Osteocyte (in vitro differentiated cells): ENCODE results near the gene SLC35B1. TPM values are rescaled to one million over a fixed set of nuclear protein-coding genes. Genes with fewer than 3 reads are reported as not detected.

Source experiments
- DNase-seq: peaks from one replicate; pipeline ENCODE4 v3.0.0; 2021; ENCODE audit warnings: mixed read lengths; ENCODE audit not compliant: unreplicated experiment; ENCODE audit errors: extremely low spot score
- H3K27ac Mint-ChIP-seq: one replicate; pipeline ENCODE4 v1.8.0; 2021; ENCODE audit warnings: mild to moderate bottlenecking, mixed read lengths; ENCODE audit not compliant: unreplicated experiment
- H3K27me3 Mint-ChIP-seq: one replicate; pipeline ENCODE4 v1.8.0; 2021; ENCODE audit warnings: mixed read lengths; ENCODE audit not compliant: unreplicated experiment
- H3K36me3 Mint-ChIP-seq: one replicate; pipeline ENCODE4 v1.8.0; 2021; ENCODE audit warnings: mixed read lengths; ENCODE audit not compliant: unreplicated experiment
- H3K4me1 Mint-ChIP-seq: one replicate; pipeline ENCODE4 v1.8.0; 2021; ENCODE audit warnings: mixed read lengths; ENCODE audit not compliant: unreplicated experiment
- H3K4me3 Mint-ChIP-seq: one replicate; pipeline ENCODE4 v1.8.0; 2021; ENCODE audit warnings: mild to moderate bottlenecking, moderate library complexity, mixed read lengths; ENCODE audit not compliant: unreplicated experiment
- H3K9me3 Mint-ChIP-seq: one replicate; pipeline ENCODE4 v1.8.0; 2021; ENCODE audit warnings: mixed read lengths; ENCODE audit not compliant: unreplicated experiment
- CTCF ChIP-seq: fragments of 200-600 bp; sonication (generic); IDR thresholded peaks from 2 replicates; pipeline ENCODE4 v1.5.0; 2021; ENCODE audit warnings: antibody characterized with exemption, mild to moderate bottlenecking, moderate library complexity
- total RNA-seq: library from RNA; stranded (reverse); gene quantifications from 2 replicates; pipeline ENCODE4 v1.2.1, GENCODE V29; 2021

The SLC35B1 gene
- total RNA-seq, 1 donor from 2014 or later, result 60.0 TPM

- H3K9me3 Mint-ChIP-seq, result no peaks in the 10 kb centered on the region
- no peaks in the 10 kb centered on the region for H3K4me1 Mint-ChIP-seq
Measured at GRCh38 chr17:49747632-49748031, 39.9 kb upstream of the SLC35B1 start.

GRCh38 chr17:49746791-49747490 is 39.2 kb upstream of the SLC35B1 start:
- Mint-ChIP-seq H3K27me3 (peaks cover 4% of the 10 kb centered on the region), H3K4me3 (no peak overlapping the region), H3K36me3 (no peaks in the 10 kb centered on the region), H3K4me1 (no peaks in the 10 kb centered on the region), H3K9me3 (no peaks in the 10 kb centered on the region), H3K27ac (no peak overlapping the region)
- TF ChIP-seq CTCF, result no peak
- DNase-seq, result no peak

More at GRCh38 chr17:49747632-49748031, 39.9 kb upstream of the SLC35B1 start:
- DNase-seq, result no peak
- no peak overlapping the region for H3K27ac Mint-ChIP-seq
- TF ChIP-seq CTCF, result no peak
- no peaks in the 10 kb centered on the region for H3K36me3 Mint-ChIP-seq
- no peaks in the 10 kb centered on the region for H3K27me3 Mint-ChIP-seq
- H3K4me3 Mint-ChIP-seq, result no peak overlapping the region

GRCh38 chr17:49745175-49746139 is 37.7 kb upstream of the SLC35B1 start:
- Mint-ChIP-seq H3K27ac (no peak overlapping the region), H3K4me1 (no peaks in the 10 kb centered on the region), H3K27me3 (peaks cover 12% of the 10 kb centered on the region), H3K36me3 (no peaks in the 10 kb centered on the region), H3K4me3 (no peak overlapping the region), H3K9me3 (no peaks in the 10 kb centered on the region)
- TF ChIP-seq CTCF, result no peak
- no peak for DNase-seq

GRCh38 chr17:49742166-49742638 is 34.4 kb upstream of the SLC35B1 start:
- H3K4me1 Mint-ChIP-seq, result no peaks in the 10 kb centered on the region
- H3K36me3 Mint-ChIP-seq, result no peaks in the 10 kb centered on the region
- TF ChIP-seq CTCF, result no peak
- peaks cover 12% of the 10 kb centered on the region for H3K27me3 Mint-ChIP-seq
- no peak for DNase-seq
- no peak overlapping the region for H3K27ac Mint-ChIP-seq
- H3K9me3 Mint-ChIP-seq, result no peaks in the 10 kb centered on the region
- no peak overlapping the region for H3K4me3 Mint-ChIP-seq

GRCh38 chr17:49741692-49742076 is 33.9 kb upstream of the SLC35B1 start:
- H3K27me3 Mint-ChIP-seq, result peaks cover 12% of the 10 kb centered on the region
- H3K36me3 Mint-ChIP-seq, result no peaks in the 10 kb centered on the region
- no peak for DNase-seq
- no peak overlapping the region for H3K27ac Mint-ChIP-seq
- no peaks in the 10 kb centered on the region for H3K9me3 Mint-ChIP-seq
- TF ChIP-seq CTCF, result no peak
- no peak overlapping the region for H3K4me3 Mint-ChIP-seq
- H3K4me1 Mint-ChIP-seq, result no peaks in the 10 kb centered on the region
